ENCODE measurements around the gene VAC14.

VAC14 gene

DNA sequence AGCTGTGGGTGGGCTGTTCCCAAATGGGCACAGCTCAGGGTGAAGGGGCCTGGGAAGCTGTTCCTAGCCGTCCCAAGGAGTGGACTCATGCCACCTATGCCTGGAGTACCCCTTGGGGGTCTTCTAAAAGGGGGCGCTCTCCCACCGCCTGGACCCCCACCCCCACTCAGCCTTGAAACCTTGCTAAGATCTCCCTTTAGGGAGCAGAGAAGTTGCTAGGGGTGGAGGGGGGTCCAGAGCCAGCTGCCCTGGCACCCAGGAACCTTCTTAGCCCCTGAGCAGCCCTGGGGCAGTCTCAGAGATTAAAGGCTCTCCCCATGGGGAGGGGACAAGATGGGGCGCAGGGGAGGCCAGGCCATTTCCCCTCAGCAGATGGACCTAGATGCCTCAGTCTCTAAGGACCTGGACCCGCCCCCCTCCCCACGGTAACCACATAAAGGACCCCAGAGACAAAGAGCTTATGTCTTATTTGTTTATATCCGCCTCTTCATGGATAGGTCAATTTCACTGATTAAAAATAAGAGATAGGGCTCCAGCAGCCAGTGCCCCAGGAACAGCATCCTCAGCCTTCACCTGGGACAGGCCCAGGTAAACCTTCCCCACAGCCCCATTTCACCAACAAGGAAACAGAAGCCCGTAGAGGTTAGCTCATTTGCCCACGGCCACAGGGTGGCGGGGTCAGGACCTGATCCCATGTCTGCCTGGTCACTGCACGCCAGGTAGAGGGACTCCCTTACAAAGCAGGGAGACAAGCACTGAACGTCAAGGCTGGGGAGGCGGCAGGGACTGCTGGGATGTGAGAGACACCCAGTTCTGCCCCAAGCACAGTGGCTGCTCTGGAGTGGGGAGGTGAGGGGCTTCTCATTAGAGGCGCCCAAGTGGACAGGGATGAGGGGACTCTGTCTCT is 118.5 kb downstream of the VAC14 start:
- TF ChIP-seq, protein P1, sequence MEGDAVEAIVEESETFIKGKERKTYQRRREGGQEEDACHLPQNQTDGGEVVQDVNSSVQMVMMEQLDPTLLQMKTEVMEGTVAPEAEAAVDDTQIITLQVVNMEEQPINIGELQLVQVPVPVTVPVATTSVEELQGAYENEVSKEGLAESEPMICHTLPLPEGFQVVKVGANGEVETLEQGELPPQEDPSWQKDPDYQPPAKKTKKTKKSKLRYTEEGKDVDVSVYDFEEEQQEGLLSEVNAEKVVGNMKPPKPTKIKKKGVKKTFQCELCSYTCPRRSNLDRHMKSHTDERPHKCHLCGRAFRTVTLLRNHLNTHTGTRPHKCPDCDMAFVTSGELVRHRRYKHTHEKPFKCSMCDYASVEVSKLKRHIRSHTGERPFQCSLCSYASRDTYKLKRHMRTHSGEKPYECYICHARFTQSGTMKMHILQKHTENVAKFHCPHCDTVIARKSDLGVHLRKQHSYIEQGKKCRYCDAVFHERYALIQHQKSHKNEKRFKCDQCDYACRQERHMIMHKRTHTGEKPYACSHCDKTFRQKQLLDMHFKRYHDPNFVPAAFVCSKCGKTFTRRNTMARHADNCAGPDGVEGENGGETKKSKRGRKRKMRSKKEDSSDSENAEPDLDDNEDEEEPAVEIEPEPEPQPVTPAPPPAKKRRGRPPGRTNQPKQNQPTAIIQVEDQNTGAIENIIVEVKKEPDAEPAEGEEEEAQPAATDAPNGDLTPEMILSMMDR (IDR thresholded peaks at IDR 0.05), result no peak

DNA sequence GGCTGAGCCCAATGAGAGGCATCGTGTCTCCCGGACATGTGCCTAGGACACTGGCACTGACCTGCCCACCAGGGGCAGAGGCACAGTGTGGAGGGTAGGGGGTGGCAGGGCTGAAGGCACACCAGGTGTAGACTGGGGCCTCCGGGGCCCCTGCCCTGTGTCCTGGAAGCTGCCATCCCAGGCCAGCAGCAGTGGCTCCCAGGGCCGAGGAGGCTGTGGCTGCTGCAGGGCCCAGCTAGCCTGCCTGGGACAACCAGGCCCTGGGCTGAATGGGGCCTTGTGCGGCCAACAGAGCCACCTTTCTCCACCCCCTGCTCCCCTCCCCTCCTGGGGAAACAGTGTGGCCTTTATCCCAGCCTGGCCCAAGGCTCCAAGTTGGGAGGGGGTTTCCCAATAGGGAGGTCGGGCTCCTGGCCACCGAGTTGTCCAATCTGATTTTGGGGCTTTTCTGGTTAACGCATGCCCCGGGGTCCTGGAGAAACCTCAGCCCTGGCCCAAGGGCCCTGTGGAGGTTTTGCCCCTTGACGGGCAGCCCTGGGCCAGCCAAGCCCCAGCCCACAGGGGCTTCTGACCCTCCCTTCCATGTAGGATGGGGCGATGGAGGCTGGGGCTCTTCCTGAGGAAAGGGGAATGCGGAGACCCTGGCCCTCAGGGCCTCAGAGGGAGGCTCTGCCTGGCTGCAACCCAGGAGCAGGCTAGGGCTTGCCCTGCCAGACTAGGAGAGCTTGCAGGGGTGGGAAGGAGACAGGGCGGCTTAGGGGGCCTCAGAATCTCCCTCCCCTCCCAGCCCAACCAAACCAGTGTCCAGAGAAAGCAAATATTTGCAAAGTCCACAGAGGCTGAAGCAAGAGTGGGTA is 119.3 kb downstream of the VAC14 start:
- TF ChIP-seq, protein P1 (IDR thresholded peaks at IDR 0.05), result no peak

DNA sequence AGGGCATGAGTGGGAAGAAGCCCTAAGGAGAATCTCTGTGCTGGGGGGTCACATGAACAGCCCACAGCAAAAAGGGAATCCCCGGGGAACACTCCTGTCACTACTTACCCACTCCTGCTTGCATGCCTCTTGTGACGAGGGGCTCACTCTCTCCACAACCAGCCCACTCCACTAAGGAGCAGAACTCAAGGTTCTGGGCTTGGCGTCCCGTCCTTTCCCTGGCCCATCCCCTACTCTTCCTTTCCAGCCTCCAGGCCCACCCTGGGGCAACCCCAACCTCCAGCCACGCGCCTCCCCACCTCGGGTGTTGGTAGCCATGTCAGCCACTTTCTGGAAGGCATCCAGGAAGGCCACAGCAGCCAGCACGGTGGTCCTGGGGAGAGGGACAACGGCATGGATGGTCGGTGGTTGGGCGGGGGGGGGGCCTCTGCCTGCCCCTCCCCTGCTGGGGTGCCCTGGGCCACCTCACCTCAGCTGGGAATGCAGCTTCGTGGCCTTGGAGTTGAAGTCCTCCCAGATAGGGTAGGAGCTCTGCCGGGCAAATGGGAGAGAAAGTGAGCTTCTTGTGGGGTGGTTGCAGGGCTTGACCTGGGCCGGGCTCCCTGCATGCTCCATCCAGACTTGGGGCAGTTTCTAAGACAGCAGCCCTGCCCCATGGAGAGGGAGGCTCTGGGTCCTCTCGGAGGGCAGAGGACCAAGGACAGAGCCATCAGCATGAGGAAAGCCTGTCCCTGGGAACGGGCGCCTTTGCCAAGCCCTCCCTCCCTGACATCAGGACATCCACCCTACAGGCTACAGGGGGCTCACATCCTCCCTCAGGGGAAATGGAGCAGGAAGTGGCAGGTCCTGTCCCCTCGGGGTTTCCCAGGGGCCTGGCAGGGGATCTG is 120.2 kb downstream of the VAC14 start:
- TF ChIP-seq, protein P1 (IDR thresholded peaks at IDR 0.05), result no peak

DNA sequence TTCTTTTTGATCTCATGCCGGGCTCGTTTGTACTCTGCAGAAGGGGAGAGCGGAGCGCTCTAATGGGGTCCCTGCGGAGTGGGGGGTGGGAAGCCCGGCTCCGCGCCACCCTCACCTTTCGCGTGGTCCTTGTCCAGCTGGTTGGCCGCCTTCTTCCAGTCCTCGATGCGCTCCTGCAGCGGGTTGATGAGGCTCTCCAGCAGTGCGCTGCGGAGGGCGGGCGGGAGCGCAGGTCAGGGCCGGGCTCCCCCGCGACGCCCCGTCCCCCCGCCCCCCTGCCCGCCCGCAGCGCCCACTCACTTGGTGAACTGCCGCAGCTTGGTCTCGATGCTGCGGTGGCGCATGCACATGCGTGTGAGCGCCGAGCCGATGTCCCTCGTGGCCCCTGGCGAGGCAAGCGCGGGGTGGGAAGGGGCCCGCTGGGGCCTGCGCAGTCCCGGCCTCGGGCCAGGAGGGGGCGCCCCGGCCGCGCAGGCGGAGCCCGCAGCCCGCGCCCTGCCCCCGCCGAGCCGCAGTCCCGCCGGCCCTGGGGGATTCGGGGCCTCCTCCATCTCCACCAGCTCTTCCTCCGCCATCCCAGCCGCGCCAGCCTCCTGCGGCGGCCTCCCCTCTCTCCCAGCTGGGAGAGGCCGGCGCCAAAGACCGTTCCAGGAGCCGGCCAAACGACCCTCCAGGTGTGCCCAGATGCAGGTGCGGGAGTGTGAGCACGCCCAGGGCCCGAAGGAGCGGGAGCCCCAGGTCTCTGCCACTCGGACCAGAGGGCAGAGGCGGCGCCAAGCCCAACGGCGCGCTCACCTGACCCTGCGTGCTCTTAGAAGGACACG is 121.1 kb downstream of the VAC14 start:
- TF ChIP-seq, protein P1 (IDR thresholded peaks at IDR 0.05), result peak; percentile 52

DNA sequence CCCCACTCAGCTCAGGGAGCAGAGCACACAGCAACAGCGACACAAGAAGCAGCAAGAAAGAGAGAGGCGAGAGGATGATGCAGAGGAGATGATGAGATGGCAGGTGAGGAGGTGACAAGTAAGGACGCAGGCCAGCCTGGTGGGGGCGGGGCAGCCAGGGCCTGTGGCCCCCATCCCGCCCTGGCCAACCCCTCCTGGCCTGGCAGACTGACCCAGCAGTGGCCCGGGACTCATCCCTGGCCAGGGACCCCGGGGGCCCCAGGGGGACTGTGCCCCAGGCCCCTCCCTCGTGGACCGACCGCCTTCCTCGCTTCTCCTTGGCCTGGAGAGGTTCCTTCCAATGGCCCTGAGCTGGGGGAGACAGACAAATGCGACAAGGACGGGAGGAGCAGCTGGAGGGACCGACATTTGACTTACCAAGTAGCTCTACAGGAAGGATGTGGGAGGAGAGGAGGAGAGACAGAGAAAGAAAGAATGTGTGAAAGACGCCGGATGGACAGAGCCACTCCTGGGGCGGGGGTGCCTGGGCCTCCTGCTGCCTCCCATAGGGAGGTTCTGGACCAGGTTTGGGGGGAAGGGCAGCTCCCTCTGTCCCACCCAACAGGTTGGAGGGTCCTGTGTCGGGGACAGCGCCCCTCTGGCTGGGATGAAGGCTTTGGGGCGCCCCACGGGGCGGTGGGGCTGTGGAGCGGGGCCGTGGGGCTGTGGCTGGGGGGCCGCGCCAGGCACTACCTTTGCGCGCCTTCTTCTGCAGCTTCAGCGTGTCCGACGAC is 121.9 kb downstream of the VAC14 start:
- TF ChIP-seq, protein P1 (IDR thresholded peaks at IDR 0.05), result no peak

DNA sequence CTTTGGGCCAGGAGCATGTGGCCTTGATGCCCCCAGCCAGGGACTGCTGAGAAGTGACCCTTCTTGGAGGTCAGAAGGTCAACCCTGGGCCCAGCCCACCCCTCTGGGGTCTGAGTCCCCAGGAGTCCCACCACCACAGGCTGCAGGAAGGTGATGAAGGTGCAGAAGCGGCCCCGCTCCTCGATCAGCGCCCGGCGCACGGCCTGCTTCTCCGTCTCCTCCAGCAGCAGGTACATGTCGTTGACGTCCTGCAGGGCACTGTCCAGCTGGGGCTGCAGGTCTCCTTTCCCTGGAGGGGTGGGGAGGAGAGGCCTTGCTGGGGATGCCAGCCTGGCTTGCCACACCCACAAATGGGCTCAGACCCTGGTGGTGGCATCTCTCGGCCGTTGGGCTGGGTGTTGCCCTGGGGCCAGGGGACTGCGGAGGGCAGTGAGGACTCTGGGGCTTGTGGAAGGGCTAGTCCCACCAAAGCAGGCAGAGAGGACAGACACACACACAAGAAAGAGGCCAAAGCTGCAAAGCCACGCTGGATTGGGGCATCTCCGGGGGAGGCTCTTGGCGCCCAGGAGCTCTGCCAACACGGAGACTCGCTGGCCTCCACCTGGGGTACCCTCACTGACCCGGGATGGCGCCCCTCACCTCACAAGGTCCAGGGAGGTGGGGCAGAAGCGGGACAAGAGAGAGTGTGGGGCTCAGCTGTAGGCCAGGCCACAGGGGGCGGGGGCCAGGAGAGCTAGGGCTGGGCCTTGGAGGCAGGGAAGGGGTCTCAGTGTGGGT is 122.6 kb downstream of the VAC14 start:
- TF ChIP-seq, protein P1 (IDR thresholded peaks at IDR 0.05), result no peak
